GM13976 (cell line): ENCODE results near the gene CASZ1.

Source experiments
- DNase-seq: peaks from one replicate; pipeline ENCODE4 v3.0.0; 2012; ENCODE audit warnings: low spot score
- in situ Hi-C: fragments of 300-500 bp; cut with MboI; formaldehyde crosslinking; loops from one replicate; pipeline ENCODE4 v1.12.0; 2022; ENCODE audit warnings: low sequenced_read_pairs, mixed read lengths, inconsistent platforms; ENCODE audit not compliant: unreplicated experiment
- TF ChIP-seq, protein P1 (sequence below): IDR thresholded peaks from 2 replicates; pipeline ENCODE4 v1.5.1; 2012; ENCODE audit warnings: borderline replicate concordance, mild to moderate bottlenecking; ENCODE audit not compliant: insufficient read depth; ENCODE audit errors: extremely low read depth, missing control alignments, control extremely low read depth

Gene CASZ1

GRCh38 chr1:10625554-10625953 lies 170.9 kb downstream of the CASZ1 start:
- DNase-seq, result no peak
- in situ Hi-C loops, result no loop called here
- TF ChIP-seq, protein P1, sequence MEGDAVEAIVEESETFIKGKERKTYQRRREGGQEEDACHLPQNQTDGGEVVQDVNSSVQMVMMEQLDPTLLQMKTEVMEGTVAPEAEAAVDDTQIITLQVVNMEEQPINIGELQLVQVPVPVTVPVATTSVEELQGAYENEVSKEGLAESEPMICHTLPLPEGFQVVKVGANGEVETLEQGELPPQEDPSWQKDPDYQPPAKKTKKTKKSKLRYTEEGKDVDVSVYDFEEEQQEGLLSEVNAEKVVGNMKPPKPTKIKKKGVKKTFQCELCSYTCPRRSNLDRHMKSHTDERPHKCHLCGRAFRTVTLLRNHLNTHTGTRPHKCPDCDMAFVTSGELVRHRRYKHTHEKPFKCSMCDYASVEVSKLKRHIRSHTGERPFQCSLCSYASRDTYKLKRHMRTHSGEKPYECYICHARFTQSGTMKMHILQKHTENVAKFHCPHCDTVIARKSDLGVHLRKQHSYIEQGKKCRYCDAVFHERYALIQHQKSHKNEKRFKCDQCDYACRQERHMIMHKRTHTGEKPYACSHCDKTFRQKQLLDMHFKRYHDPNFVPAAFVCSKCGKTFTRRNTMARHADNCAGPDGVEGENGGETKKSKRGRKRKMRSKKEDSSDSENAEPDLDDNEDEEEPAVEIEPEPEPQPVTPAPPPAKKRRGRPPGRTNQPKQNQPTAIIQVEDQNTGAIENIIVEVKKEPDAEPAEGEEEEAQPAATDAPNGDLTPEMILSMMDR, result no peak

- in situ Hi-C loops, result no loop called here
- DNase-seq, result no peak
- TF ChIP-seq, protein P1, result no peak
Measured at GRCh38 chr1:10625076-10625475, 171.4 kb downstream of the CASZ1 start.

GRCh38 chr1:10624256-10625050 lies 172.0 kb downstream of the CASZ1 start:
- TF ChIP-seq, protein P1, result no peak
- no peak for DNase-seq
- in situ Hi-C loops, result no loop called here

GRCh38 chr1:10623686-10624145 lies 172.7 kb downstream of the CASZ1 start:
- DNase-seq, result no peak
- in situ Hi-C loops, result no loop called here
- TF ChIP-seq, protein P1, result no peak

DNA sequence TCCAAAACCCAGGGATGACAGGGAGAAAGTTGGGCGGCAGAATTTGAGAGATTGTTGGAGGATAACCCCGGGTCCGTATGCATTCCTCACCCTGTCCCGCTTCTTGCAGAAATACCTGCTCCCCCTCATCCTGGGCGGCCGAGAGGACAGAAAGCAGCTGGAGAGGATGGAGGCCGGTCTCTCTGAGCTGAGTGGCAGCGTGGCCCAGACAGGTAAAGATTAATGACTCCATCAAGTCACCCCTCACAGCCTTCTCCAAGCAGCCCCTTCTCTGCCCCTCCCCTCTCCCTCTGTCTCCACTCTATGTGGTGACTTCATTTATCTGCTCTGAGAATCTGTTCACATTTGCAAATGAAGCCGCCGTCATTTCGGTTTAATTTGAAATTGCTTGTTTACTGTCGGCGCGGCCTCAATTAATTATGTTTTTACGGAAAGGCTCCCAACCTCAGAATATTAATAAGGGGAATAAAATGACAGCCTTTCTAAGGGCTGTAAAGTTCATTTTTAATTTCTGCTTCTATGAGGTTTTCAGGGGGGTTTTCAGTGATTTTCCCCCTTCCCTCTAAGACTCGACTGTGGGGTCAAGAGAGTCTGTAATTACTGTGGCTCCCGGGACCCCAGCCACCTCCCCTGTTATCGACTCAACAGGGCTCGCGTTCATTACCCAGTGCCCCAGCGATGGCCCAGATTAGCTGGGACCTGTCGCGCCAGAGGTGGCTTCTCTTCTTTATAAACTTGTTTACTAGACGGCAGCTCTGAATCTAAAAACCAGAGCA lies 173.3 kb downstream of the CASZ1 start:
- in situ Hi-C loops, result no loop called here
- no peak for DNase-seq
- TF ChIP-seq, protein P1, result no peak

GRCh38 chr1:10621906-10622305 lies 174.5 kb downstream of the CASZ1 start:
- TF ChIP-seq, protein P1, result no peak
- no peak for DNase-seq
- in situ Hi-C loops, result no loop called here
